Cardiac septum (tissue), 1 donor: ENCODE measurements around the gene OR4D5. TPM values are rescaled to one million over a fixed set of nuclear protein-coding genes. Genes with fewer than 3 reads are reported as not detected.

ENCODE experiments used
- DNase-seq: peaks from one replicate; pipeline ENCODE4 v3.0.0-alpha.2; 2020; ENCODE audit warnings: low spot score
- intact Hi-C: fragments of 100-400 bp; cut with DNase I; formaldehyde crosslinking; loops from one replicate; pipeline ENCODE4 v1.14.0; 2022
- long read RNA-seq: library from polyadenylated mRNA; unstranded; transcript quantifications from one replicate; pipeline ENCODE4 v2.0.0, GENCODE V29; 2021
- total RNA-seq: library from RNA; stranded (reverse); fragmentation: NEBNext Ultra II Directional; extraction: Animal tissue kit (Norgen Biotek cat#: 25700); gene quantifications from one replicate; pipeline ENCODE4 v1.2.1, GENCODE V29; 2021
- donor health status: DM: no; HTN: no; CAD: no.

Gene OR4D5
- not detected for total RNA-seq
- long read RNA-seq, result 0 reads

DNA sequence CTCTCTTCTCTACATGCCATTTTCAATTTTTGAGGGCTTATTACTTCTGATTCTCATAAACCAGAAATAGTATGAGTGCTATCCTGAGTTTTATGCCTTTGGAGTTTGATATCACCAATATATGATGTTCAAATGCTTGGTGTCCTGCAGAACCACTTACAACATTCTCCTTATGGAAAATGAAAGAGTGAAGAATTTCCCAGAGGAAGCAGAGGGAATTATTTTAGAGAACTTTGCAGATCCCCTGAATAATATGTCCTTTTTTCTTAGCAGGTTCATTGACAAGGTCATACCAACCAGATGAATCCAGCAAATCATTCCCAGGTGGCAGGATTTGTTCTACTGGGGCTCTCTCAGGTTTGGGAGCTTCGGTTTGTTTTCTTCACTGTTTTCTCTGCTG lies at the start of gene OR4D5:
TSS of gene OR4D5 (plus strand) at position 301 of the 400 bp plus-strand sequence. CDS start at position 301, 0 bp downstream.
- intact Hi-C loops, result no loop called here
- DNase-seq, result no peak

DNA sequence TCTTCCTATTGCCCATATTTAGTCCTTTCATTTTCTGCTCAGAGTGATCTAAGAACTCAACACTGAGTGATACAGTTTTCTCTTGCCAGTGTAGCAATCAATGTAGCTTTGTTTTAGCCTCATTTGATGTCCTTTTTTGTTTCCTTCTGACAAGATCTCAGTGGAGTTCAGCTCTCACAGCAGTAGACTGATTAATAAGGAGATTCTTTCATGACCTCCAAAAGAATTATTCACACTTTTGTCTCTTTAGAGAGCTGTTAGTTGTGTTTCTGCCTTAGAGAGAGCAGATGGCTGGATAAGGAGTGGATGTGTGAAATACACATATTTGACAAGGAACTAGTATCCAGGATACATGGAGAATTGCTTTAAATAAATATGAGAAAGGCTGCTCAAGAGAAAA lies 47.4 kb upstream of the OR4D5 start:
- no peak for DNase-seq
- intact Hi-C loops, result no loop called here

DNA sequence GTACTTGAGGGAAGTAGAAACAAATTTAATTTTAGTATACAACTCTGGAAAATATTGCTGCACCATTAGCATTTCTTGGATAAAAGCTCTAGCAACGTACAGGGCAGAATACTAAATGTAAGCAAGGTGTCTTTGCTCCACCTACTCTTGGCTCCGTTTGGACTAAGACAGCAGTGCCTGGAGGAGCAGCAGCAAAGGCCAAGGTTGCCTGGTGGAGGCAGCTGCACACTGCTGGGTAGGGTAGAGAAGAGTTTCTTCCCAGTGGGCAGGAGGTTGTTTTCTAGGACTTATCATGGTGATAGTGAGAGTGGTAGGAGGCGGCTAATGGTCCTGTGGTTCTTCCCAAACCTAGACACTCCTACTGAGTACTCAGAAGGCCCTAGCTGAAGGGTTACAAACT lies 39.6 kb upstream of the OR4D5 start:
- intact Hi-C loops, result no loop called here

DNA sequence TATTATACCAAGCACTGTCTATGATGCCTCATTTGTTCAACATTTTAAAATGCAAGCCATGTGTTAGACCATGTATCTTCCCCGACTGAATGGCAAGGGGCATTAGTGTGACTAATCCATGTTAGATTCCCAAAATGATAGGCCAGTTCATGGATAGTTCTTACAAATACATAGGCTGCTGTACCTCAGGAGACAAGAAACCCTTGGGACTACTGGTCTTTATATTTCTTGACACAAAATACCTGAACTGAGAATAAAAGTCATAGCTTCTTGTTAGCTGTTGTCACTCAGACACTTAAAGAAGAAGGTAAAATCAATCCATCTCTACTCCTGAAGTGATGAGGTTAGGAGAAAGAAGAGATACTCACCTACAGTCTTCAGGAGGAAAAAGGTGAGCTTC lies 37.5 kb upstream of the OR4D5 start, which contains the start of gene OR8D4:
TSS of gene OR8D4 (plus strand) at position 301 of the 400 bp plus-strand sequence. CDS start 4,265 bp downstream, outside the sequence.
- intact Hi-C loops, result no loop called here
- DNase-seq, result no peak

More for the DNA sequence above, 39.6 kb upstream of the OR4D5 start:
- DNase-seq, result no peak

DNA sequence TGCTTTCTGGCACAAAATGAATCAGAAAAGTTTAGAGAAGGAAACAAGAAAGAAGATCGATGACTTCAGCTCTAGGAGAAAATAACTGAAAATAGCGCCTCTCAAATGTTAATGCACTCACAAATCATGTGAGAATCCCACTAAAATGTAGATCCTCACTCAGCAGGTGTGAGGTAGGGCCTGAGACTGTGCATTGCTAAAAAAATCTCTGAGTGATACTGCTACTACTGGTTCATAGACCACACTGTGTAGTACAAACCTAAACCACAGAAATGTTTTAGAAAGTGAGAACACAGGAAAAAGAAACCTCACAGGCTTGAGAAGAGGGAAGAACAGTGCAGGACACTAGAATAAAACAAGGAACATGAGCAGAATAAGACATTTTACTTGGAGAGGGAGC lies 35.5 kb upstream of the OR4D5 start:
- DNase-seq, result no peak
- intact Hi-C loops, result no loop called here

DNA sequence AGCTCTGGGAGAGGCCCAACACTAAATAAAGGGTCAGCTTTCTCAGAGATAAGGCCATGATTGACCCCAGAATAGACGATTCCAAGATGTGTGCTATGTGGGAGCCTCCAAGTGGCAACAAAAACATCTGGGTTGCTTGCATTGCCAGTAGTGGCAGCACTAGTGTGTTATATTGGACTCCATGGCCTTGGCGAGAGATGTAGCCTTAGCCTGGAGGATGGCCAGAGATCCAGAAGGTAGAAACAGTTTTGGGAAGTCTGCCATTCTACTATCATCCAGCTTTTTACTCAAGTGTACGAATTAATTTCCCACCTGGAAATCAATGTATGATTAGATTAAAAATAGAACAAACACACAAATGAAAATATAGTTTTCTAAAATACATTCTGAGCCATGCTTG lies 34.5 kb upstream of the OR4D5 start:
- DNase-seq, result no peak
- intact Hi-C loops, result no loop called here

DNA sequence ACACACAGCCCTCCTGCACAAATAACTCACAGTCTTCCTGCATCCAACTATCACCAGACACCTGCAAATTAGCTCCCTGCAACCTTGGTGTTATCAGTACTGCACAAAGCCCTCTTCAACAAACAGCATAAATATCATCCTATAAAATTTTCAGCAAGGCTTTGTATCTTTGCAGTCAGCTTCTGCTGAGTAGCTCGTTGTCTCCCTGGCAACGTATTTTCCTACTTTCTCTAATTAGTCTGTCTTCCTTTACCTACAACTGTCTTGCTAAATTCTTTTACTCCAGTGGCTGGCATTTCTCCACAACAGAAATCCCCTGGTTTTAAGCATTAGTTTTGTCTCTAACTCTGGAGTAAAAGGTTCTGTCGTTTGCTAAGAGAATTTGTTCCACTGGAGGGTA lies 33.6 kb upstream of the OR4D5 start:
- intact Hi-C loops, result no loop called here
- DNase-seq, result no peak

DNA sequence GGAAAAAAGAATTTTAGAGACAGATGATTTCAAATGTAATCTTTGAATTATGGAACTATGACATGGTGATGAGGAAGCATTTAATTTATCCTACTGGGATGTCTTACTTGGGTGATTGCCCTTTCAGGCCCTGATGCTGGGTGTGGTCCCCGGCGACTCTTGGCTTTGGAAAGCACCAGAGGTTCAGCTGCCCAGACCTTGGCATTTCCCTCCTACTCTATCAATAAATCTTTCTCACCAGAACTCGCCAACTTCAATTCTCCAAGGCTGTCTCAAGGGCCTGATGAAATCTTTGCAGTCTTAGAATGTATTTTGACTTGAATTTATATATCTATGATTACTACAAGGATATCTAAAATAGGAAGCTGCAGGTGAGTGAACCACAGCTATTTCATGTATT lies 18.5 kb upstream of the OR4D5 start:
- intact Hi-C loops, result no loop called here

DNA sequence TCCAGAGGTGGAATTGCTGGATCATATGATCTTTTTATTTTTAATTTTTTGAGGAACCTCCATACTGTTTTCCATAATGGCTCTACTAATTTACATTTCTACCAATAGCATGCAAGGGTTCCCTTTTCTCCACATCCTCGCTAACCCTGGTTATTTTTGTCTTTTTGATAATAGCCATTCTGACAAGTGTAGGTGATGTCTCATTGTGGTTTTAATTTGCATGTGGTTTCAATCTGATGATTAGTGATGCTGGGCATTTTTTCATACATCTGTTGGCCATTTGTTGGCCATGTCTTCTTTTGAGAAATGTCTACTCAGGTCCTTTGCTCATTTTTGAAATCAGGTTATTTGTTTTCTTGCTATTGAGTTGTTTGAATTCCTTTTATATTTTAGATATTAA lies 15.4 kb upstream of the OR4D5 start:
- DNase-seq, result no peak
- intact Hi-C loops, result no loop called here

More for the DNA sequence above, 18.5 kb upstream of the OR4D5 start:
- DNase-seq, result no peak

DNA sequence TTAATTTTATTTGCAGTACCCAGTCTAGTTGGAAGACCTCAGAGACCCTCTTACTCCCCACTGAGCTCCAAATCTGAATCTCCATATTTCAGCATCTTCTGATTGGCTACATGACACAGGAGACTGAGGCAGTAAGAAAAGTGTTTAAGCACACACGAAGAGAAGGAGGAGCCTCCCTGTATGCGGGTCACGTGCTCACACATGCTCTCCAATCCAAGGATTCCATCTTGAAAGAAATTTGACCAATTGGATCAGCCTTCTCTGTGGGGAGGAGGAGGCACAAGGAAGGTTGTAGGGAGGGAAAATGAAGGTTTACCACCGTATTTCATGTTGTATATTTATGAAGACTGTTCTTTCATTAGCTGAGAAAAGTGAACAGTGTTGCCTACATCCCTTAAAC lies 3.0 kb downstream of the OR4D5 start:
- no peak for DNase-seq
- intact Hi-C loops, result no loop called here

DNA sequence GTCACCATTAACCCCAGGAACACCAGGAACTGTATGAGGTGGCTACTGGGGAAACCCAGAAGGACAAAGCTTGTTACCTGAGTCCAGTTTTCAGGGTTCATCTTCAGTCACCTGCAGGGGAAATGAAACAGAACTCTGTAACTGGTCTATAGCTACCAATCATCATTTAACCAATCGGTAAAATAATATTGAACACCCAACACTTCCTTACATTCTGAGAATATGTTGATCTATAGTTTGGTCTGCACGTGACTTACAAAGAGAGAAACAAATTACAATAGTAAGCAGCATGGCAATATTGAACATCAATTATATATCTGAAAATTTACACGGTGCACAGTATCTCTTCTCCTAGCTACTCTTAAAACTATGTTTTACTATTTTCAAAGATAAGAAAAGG lies 4.3 kb downstream of the OR4D5 start, which contains the start of gene OR6T1:
TSS of gene OR6T1 (minus strand) at position 101 of the 400 bp plus-strand sequence. CDS start at position 101, 0 bp downstream.
- intact Hi-C loops, result no loop called here
- no peak for DNase-seq

DNA sequence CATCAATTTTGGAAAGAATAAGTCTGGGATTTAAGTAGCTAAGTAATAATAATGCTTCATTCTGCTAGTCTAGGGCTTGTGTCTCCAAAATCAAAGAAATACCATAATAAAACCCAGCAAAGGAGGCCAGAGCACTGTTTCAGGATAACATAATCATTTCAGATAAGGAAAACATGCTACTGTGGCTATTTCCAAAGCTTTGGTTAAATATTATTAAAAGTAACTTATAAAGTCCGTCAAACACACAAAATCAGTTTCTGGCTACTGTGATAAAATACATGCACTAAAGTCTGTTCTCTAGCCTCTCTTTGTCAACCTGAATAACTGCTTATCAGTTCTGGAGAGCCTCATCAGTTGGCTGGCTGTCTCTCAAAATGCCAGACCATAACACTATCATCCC lies 5.7 kb downstream of the OR4D5 start:
- no peak for DNase-seq
- intact Hi-C loops, result no loop called here

DNA sequence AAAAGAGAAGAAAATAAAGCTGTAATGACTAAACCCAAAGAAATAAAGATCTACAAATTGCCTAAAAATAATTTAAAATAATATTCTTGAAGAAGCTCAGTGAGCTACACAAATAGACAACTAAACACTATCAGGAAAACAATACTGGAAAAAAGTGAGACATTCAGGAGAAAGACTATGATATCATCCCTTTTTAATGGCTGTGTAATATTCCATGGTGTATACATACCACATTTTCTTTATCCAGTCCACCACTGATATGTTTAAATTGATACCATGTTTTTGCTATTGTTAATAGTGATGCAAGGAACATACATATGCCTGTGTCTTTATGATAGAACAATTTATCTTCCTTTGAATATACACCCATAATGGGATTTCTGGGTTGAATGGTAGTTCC lies 17.3 kb downstream of the OR4D5 start:
- DNase-seq, result no peak
- intact Hi-C loops, result no loop called here

DNA sequence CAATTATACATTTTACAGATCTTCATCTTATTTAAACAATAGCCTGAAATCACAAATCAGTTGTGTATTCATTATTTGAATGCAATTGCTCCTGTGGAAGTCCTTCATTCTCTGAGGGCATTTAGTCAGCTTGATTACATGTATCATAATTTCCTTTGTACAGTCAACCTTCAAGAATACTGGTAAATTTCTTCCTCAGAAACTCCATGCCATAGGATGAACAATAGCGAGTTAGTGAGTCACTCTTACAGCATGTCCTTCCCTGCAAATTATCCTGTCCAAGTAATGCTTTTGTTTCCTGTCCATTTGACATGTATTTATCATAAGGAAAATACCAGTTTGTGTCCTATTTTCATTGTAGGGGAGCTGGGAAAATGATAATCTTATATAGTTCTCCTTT lies 34.4 kb downstream of the OR4D5 start:
- intact Hi-C loops, result no loop called here
- DNase-seq, result no peak

DNA sequence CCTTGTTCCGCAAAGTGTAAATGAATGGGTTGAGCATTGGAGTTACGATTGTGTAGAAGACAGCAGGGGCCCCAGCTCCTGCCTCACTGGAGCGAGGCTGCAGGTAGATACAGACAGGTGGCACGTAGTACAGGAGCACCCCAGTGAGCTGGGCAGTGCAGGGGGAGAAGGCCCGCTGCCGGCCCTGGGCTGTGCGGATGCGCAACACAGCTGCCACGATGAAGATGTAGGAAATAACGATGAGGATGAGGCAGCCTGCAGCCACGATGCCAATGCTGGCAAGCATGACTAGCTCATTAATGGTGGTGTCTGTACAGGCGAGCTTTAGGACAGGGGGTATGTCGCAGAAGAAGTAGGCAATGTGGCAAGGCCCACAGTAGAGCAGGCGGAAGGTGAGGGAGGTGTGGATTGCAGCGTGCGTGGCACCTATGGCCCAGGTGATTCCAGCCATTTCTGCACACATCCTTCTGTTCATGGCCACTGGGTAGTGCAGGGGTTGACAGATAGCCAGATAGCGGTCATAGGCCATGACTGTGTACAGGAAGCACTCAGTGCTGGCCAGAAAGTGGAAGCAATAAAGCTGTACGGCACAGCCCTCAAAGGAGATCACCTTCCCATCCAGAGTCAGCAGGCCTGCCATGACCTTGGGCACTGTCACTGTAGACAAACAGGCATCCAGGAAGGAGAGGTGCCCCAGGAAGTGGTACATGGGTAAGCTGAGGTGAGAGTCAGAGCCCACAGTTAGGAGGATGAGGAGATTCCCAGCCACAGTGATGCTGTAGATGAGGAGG lies 37.5 kb downstream of the OR4D5 start:
- intact Hi-C loops, result no loop called here
- no peak for DNase-seq

DNA sequence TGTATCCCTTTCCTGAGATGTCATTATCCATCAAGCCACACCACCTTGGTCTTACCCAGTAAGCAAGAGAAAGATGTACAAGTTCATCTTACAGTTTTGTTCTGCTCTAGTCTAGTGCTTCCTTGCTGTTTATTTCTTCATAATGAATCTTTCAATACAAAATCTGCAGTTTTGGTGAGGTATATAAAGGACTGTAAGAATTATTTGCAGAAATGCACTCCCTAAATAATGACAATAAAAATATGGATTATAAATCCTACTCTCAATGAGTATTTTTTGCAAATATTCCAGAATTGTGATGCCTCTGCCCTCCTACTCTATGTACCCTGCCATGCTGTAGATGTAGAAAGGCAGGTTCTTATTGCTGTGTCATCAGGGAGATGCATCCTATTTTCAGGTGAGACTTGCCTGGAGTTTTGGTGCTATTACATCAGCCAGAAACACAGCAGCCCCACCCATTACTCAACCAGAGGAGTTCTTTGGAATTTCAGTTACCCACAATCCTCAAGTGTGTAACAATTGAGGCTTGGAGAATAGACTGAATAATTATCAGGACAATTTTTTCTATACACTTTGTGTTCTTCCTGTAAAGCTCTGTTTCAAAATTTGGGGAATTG lies 38.4 kb downstream of the OR4D5 start, which contains the start of gene OR10S1:
TSS of gene OR10S1 (minus strand) at position 51 of the 617 bp plus-strand sequence. CDS start 117 bp downstream, outside the sequence.
- intact Hi-C loops, result no loop called here
- DNase-seq, result no peak

DNA sequence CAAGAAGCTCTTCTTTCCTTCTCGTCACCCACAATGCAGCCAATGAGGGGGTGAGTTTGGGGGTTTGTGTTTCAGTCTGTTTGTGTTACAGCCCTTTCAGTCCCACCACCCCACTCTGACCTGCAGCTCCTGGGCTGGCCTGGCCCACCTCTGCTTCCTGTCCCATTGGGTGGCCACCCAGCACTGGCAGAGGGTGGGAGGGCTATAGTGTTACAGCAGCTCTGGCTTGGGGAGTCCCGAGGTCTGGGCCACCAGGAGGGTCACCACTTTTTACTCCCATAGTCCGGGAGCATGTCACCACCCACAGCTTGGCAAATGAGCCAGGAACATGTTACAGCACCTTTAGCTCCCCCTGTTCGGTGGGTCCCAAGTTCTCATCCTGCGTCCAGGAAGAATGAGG lies 39.9 kb downstream of the OR4D5 start:
- DNase-seq, result no peak

More for the DNA sequence above, 39.9 kb downstream of the OR4D5 start:
- intact Hi-C loops, result no loop called here
